K562 (cell line): ENCODE data around the gene FANCI. TPM values are rescaled to one million over a fixed set of nuclear protein-coding genes. Genes with fewer than 3 reads are reported as not detected.

Experiments
- ATAC-seq: fragments of 200-7000 bp; cut with Tn5 transposase; 3 replicates; pipeline ENCODE4 v1.9.1; 2020; ENCODE audit warnings: moderate library complexity
- BruUV-seq: library from RNA; stranded (reverse); fragments of 400-500 nt; replicated peaks from 2 replicates; lab custom pipeline; 2021; lab: Mats Ljungman, UMichigan
- CTCF ChIA-PET: fragments of 300-600 bp; formaldehyde crosslinking; extraction: SDS; loops from one replicate; lab custom pipeline; 2021; ENCODE audit warnings: low intra/inter-chr PET ratio; lab: Yijun Ruan, JAX
- POLR2A ChIA-PET: fragments of 300-600, 350-650 bp; sonication (Branson Sonifier 250); formaldehyde crosslinking; extraction: SDS; loops from one replicate; lab custom pipeline; 2021; ENCODE audit warnings: antibody characterized with exemption, inconsistent platforms; lab: Yijun Ruan, JAX
- DNase-seq, 4 experiments: peaks; one replicate each; pipeline versions ENCODE4 v3.0.0 to v3.0.0-alpha.2; 2011 to 2018; ENCODE audit warnings: low spot score in 3 of 4, mixed read lengths in 3 of 4; ENCODE audit errors: extremely low read depth in 1 of 4
- FAIRE-seq: peaks from 2 replicates; lab custom pipeline; 2011; peaks lifted over from hg19 to GRCh38; lab: Jason Lieb, UNC
- H2AFZ ChIP-seq: 2 replicates; pipeline ENCODE4 v1.6.0; 2011; ENCODE audit warnings: low read depth, low read length, control low read depth, inconsistent platforms
- H3K27ac ChIP-seq: fragments of 200-600 bp; 3 replicates; pipeline ENCODE4 v1.8.0; 2011; ENCODE audit warnings: low read depth, mild to moderate bottlenecking, control low read depth, inconsistent platforms, low read length, moderate library complexity, mixed read lengths; ENCODE audit errors: extremely low read depth
- H3K27me3 ChIP-seq, 2 experiments: fragments of 300-600 bp in 1 of 2; 2 replicates in 1 of 2; 3 replicates in 1 of 2; pipeline versions ENCODE4 v1.6.0 to v1.8.0; 2011; ENCODE audit warnings: inconsistent platforms in 2 of 2, low read length in 2 of 2, mild to moderate bottlenecking in 1 of 2, mixed read lengths in 1 of 2, moderate library complexity in 1 of 2; ENCODE audit not compliant: control insufficient read depth in 2 of 2, insufficient read depth in 2 of 2
- H3K36me3 ChIP-seq: fragments of 300-600 bp; 3 replicates; pipeline ENCODE4 v1.8.0; 2011; ENCODE audit warnings: mild to moderate bottlenecking, low read length, inconsistent platforms; ENCODE audit not compliant: control insufficient read depth, insufficient read depth
- H3K4me1 ChIP-seq, 2 experiments: fragments of 200-600 bp in 1 of 2; replicated peaks in 1 of 2; 2 replicates in 1 of 2; 3 replicates in 1 of 2; pipeline versions ENCODE4 v1.5.1 to v1.8.0; 2011; ENCODE audit warnings: inconsistent platforms in 2 of 2, low read length in 2 of 2, mild to moderate bottlenecking in 1 of 2, mixed read lengths in 1 of 2, moderate library complexity in 1 of 2; ENCODE audit not compliant: control insufficient read depth in 2 of 2, insufficient read depth in 2 of 2
- H3K4me2 ChIP-seq: 2 replicates; pipeline ENCODE4 v1.6.1; 2011; ENCODE audit warnings: low read length, control low read depth, inconsistent platforms, mixed read lengths; ENCODE audit not compliant: insufficient read depth
- H3K4me3 ChIP-seq: fragments of 200-600 bp; sonication (generic), shearing (Covaris generic); 2 replicates; pipeline ENCODE4 v1.5.1; 2016; ENCODE audit warnings: control low read depth, inconsistent platforms
- H3K79me2 ChIP-seq: fragments of 200-600 bp; 3 replicates; pipeline ENCODE4 v1.8.0; 2011; ENCODE audit warnings: low read length, inconsistent platforms; ENCODE audit not compliant: control insufficient read depth, insufficient read depth
- H3K9ac ChIP-seq, 2 experiments: 2 replicates each; pipeline versions ENCODE4 v1.6.0 to v1.6.1; 2011; ENCODE audit warnings: low read depth in 2 of 2, low read length in 2 of 2, control low read depth in 1 of 2, inconsistent platforms in 1 of 2, mild to moderate bottlenecking in 1 of 2, mixed read lengths in 1 of 2; ENCODE audit not compliant: insufficient read depth in 1 of 2
- H3K9me1 ChIP-seq: one replicate; pipeline ENCODE4 v1.6.0; 2011; ENCODE audit warnings: inconsistent platforms, mild to moderate bottlenecking, low read length, moderate library complexity; ENCODE audit not compliant: control insufficient read depth, insufficient read depth
- H3K9me3 ChIP-seq: replicated peaks from 2 replicates; pipeline ENCODE4 v1.5.1; 2011; ENCODE audit warnings: low read depth, low read length, inconsistent platforms; ENCODE audit not compliant: control insufficient read depth, insufficient read depth
- H4K20me1 ChIP-seq: replicated peaks from 2 replicates; pipeline ENCODE4 v1.6.1; 2011; ENCODE audit warnings: low read length, inconsistent platforms, mixed read lengths; ENCODE audit not compliant: control insufficient read depth, insufficient read depth
- CEBPB ChIP-seq: fragments of 450-650 bp; IDR thresholded peaks from 2 replicates; pipeline ENCODE4 v1.6.1; 2016; ENCODE audit warnings: missing genetic modification characterization, missing compliant biosample characterization
- CEBPG ChIP-seq, 3 experiments: fragments of 200-800 bp in 1 of 3; sonication (Bioruptor generic) in 1 of 3; sonication (generic) in 1 of 3; formaldehyde crosslinking in 1 of 3; IDR thresholded peaks in 2 of 3; conservative IDR thresholded peaks in 1 of 3; 2 replicates each; pipeline versions ENCODE4 v1.6.1 to v1.8.0; 2016 to 2022; ENCODE audit warnings: missing compliant biosample characterization in 2 of 3, missing genetic modification characterization in 2 of 3, mild to moderate bottlenecking in 1 of 3, missing genetic modification reagents in 1 of 3
- FUS ChIP-seq: fragments of 200-400 bp; formaldehyde crosslinking; optimal IDR thresholded peaks from 2 replicates; pipeline ENCODE3; 2017; ENCODE audit warnings: low read depth, low read length
- RAD51 ChIP-seq: fragments of 450-650 bp; IDR thresholded peaks from 2 replicates; pipeline ENCODE4 v1.7.1; 2016; ENCODE audit warnings: low read depth, mild to moderate bottlenecking, borderline replicate concordance
- SAFB ChIP-seq: fragments of 200-400 bp; formaldehyde crosslinking; IDR thresholded peaks from 2 replicates; pipeline ENCODE4 v1.6.1; 2017; ENCODE audit warnings: low read depth, low read length, borderline replicate concordance
- WGBS: fragments of 100-300 bp; shearing (Covaris generic); methylation state at CpG from one replicate; pipeline ENCODE4 v1.1.6; 2016; ENCODE audit warnings: low coverage, mixed read lengths; ENCODE audit not compliant: insufficient coverage; ENCODE audit errors: missing lambda C conversion rate; 5-methylcytosine and 5-hydroxymethylcytosine counted together
- in situ Hi-C: fragments of 300-500 bp; cut with MboI; formaldehyde crosslinking; loops from 4 replicates; pipeline ENCODE4 v1.15.0; 2018; ENCODE audit warnings: inconsistent platforms, mixed read lengths
- intact Hi-C: fragments of 100-400 bp; cut with micrococcal nuclease; formaldehyde crosslinking; loops from 2 replicates; pipeline ENCODE4 v1.14.2; 2022
- polyA plus RNA-seq, 8 experiments: library from polyadenylated mRNA; depleted of rRNA in 4 of 8; stranded (reverse) in 5 of 8; unstranded in 3 of 8; fragments of >200 nt; fragmentation: Nextera tagmentation in 2 of 8; fragmentation: Illumina TruSeq in 1 of 8; extraction: Ambion mirVana in 2 of 8; extraction: Trizol in 1 of 8; gene quantifications; 2 replicates each; pipeline versions ENCODE4 v1.2.1 to v1.2.3, GENCODE V29; 2011 to 2014; ENCODE audit warnings: inconsistent platforms in 1 of 8, missing spikeins in 1 of 8
- total RNA-seq, 7 experiments: library from RNA; depleted of rRNA in 6 of 7; stranded (reverse); fragments of >200 nt in 6 of 7; fragmentation: Illumina TruSeq in 2 of 7; extraction: Trizol in 2 of 7; gene quantifications; 2 replicates each; pipeline versions ENCODE4 v1.2.1 to v1.2.3, GENCODE V29; 2011 to 2021; ENCODE audit warnings: low replicate concordance in 1 of 7

Gene FANCI
- total and polyA plus RNA-seq, 9 of the 15 experiments (the other 6 are each of a cell fraction or from before 2014, with no cell fraction given) = 72.1 to 165 (median 131) TPM

DNA sequence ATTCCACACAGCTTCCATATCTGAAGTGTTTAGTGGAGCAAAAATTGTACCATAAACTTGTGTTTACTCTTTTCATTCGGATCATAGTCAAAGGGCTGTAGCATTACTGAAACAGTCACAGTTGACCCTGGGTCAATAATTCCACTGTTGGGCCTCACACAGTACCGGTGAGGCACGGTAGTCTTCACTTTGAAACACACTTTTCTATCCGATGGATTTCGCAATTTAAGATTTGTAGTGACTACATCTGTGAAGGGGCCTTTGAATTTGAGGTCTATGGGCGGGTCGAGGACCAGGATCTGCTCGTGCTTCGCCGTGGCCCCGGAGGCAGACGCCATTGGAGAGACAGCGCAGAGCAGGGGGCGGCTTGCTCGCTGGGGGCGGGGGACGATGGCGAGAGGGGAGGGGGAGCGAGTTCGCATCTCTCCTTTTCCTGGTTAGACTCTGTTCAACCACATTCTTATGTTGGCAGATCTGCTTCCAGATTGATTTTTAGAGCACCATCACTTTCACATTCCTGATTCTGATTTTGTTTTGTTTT is 42.2 kb upstream of the FANCI start:
- Histone ChIP-seq H2AFZ (no peak overlapping the region), H3K9me3 (no peaks in the 10 kb centered on the region), H3K27ac (no peak overlapping the region), H3K4me2 (no peak overlapping the region), H4K20me1 (no peaks in the 10 kb centered on the region), H3K79me2 (no peaks in the 10 kb centered on the region), H3K9ac (no peak overlapping the region), H3K4me1 (peaks cover 0 to 4% of the 10 kb centered on the region in 2 experiments; a peak in 1 of 5 replicates), H3K4me3 (no peak overlapping the region), H3K9me1 (peaks cover 4% of the 10 kb centered on the region), H3K27me3 (no peaks in the 10 kb centered on the region), H3K36me3 (peaks cover 33% of the 10 kb centered on the region; the same call in 2 of the 3 replicates)
- in situ Hi-C loops = no loop called here
- intact Hi-C loops = no loop called here
- BruUV-seq = no TSS peak
- WGBS = 92% methylated on average over 14 of the region's 20 CpGs
- ChIA-PET POLR2A (no interaction called here), CTCF (no interaction called here)
- FAIRE-seq = no peak
- no peak for DNase-seq
- TF ChIP-seq RAD51 (no peak), FUS (no peak), CEBPB (tag) (peak; percentile 72), CEBPG (CRISPR knock-in tag; IDR thresholded peaks at IDR 0.05) (no peak), CEBPG (tag; conservative IDR thresholded peaks at IDR 0.05 in 1 of 2, IDR thresholded peaks at IDR 0.05 in 1 of 2) (peak in 1 of 2 experiments; percentile 41; a peak in 2 of 4 replicates), SAFB (no peak)
- no peak for ATAC-seq
